ENCODE measurements around the gene PCDH1. TPM values are rescaled to one million over a fixed set of nuclear protein-coding genes. Genes with fewer than 3 reads are reported as not detected.

PCDH1 gene
- total RNA-seq, 6 experiments from 2014 or later = 20.8 to 44.1 (median 29.4) TPM

DNA sequence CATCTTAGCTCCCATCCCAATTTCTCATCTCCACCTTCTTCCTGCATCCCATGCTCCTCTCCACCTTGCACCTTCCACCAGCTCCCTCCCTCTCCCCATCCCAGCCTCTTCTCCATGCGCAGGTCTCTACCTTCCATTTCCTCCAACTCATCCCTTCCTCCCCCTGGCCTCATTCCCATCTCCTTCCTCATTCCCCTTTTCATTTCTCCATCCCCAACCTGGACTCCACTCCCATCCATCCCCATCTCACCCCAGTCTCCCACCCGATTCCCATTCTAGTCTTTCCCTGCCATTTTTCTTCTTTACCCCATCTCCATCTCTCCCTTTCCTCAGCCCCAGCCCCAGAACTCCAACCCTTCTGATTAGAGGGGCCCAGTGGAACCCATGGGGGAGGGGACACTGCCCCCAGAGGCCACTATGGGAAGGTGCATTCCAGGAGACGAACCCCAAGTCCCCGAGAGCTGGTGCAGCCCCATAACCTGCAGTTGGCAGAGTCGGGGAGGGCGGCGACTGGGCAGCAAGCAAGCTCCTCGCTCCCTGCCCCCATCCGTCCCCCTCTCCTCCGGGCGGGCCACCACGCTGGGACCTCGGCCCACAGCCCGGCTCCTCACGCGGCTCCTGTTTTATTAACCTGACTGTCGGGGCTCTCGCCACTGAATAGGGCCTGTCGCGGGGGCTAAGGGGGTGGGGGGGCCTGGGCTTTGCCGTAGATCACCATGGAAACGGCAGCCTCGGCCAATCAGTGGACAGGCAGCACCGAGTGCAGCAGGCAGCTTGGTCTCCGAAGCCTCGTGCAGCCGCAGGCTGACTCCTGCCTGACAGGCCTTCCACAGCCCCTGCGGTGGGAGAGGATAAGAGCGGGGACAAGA, 66.7 kb downstream of the PCDH1 start:
- intact Hi-C loops (cut with DNase I) = loop anchor here in 1 of 2 donors (10.0 kb wide), 1 partner anchor 107 kb away; no protein-coding TSS in a partner anchor
- WGBS (ENCODE audit: insufficient coverage, low coverage, low lambda C conversion rate, missing lambda C conversion rate) = 8% methylated on average over 9 of the region's 29 CpGs
- Histone ChIP-seq H3K36me3 (no peaks in the 10 kb centered on the region), H3K9me3 (no peaks in the 10 kb centered on the region), H3K4me1 (no peaks in the 10 kb centered on the region), H3K27me3 (no peaks in the 10 kb centered on the region), H3K27ac (no peak overlapping the region), H3K4me3 (no peak overlapping the region)
- ATAC-seq = peak in 3 of 4 donors; percentile 25 to 47 (median 36)
- TF ChIP-seq POLR2A (IDR thresholded peaks at IDR 0.05) = no peak
- TF ChIP-seq, protein P1, sequence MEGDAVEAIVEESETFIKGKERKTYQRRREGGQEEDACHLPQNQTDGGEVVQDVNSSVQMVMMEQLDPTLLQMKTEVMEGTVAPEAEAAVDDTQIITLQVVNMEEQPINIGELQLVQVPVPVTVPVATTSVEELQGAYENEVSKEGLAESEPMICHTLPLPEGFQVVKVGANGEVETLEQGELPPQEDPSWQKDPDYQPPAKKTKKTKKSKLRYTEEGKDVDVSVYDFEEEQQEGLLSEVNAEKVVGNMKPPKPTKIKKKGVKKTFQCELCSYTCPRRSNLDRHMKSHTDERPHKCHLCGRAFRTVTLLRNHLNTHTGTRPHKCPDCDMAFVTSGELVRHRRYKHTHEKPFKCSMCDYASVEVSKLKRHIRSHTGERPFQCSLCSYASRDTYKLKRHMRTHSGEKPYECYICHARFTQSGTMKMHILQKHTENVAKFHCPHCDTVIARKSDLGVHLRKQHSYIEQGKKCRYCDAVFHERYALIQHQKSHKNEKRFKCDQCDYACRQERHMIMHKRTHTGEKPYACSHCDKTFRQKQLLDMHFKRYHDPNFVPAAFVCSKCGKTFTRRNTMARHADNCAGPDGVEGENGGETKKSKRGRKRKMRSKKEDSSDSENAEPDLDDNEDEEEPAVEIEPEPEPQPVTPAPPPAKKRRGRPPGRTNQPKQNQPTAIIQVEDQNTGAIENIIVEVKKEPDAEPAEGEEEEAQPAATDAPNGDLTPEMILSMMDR (IDR thresholded peaks at IDR 0.05) = peak; percentile 20 to 41 (median 36)
- DNase-seq = no peak

DNA sequence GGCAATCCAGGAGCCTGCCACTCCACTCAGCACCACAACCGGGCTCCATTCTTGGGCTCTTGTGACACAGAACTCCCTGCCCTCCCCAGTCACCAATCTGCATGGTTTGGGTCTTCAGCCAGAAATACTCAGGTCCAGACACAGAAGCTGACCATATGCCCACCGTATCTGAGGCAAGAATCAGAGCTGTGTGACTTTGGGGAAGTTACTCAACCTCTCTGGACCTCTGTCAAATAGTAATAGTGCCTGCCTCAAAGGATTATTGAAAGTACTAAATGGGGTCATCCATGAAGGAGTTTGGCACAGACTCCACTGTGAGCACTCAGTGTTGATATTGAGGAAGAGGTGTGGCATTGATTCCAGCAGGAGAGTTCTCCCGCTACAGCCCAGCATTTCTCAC, 67.5 kb downstream of the PCDH1 start:
- no peaks in the 10 kb centered on the region for H3K36me3 ChIP-seq
- no peak overlapping the region for H3K27ac ChIP-seq
- intact Hi-C loops (cut with DNase I) = loop anchor here in 1 of 2 donors (10.0 kb wide), 1 partner anchor 106 kb away; no protein-coding TSS in a partner anchor
- no peaks in the 10 kb centered on the region for H3K9me3 ChIP-seq
- 100% methylated on average over 1 of the region's 3 CpGs for WGBS (ENCODE audit: insufficient coverage, low coverage, low lambda C conversion rate, missing lambda C conversion rate)
- no peak for ATAC-seq
- TF ChIP-seq POLR2A (IDR thresholded peaks at IDR 0.05) = no peak
- TF ChIP-seq, protein P1 (IDR thresholded peaks at IDR 0.05) = no peak
- no peak overlapping the region for H3K4me3 ChIP-seq
- H3K4me1 ChIP-seq = no peaks in the 10 kb centered on the region
- no peaks in the 10 kb centered on the region for H3K27me3 ChIP-seq
- DNase-seq = no peak

DNA sequence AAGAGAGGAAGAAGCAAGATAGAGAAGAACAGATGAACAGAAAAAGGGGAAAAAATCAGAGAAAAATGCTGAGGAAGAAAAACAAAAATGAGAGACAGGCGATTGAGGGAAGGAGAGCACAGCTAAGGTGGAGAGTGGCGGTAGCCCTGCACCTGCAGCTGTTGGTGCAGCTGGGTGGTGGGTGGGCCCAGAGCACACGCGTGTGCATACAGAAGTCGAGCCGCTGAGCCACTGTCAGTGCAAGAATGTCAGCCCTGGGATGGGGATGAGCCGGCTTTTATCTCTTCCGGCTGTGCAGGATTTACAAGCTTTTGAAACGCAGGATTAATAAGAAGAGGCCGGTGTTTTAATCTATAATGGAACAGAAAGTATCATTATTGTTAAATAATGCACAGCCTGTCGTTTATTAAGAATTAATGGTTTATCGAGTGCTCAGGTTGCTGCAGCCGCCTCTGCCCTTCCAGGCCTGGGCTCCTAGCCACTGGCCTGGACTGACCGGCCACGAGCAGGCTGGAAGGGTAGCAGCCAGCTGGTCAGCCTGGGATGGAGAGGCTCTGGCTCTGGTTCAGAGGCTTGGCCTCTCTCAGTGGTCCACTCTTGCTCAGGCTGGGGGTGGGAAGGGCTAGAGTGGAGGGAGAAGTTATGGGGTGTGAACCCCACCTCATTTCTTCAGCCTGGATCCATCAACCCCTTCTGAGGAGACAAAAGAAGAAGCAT, 68.7 kb downstream of the PCDH1 start:
- H3K9me3 ChIP-seq = no peaks in the 10 kb centered on the region
- 78% methylated on average over 13 of the region's 15 CpGs for WGBS (ENCODE audit: insufficient coverage, low coverage, low lambda C conversion rate, missing lambda C conversion rate)
- no peaks in the 10 kb centered on the region for H3K4me1 ChIP-seq
- DNase-seq (no peak), ATAC-seq (no peak)
- H3K27ac ChIP-seq = no peak overlapping the region
- no peaks in the 10 kb centered on the region for H3K27me3 ChIP-seq
- no peak overlapping the region for H3K4me3 ChIP-seq
- TF ChIP-seq POLR2A (IDR thresholded peaks at IDR 0.05) = no peak
- TF ChIP-seq, protein P1 (IDR thresholded peaks at IDR 0.05) = no peak
- intact Hi-C loops (cut with DNase I) = loop anchor here in 1 of 2 donors (10.0 kb wide), 1 partner anchor 105 kb away; no protein-coding TSS in a partner anchor
- no peaks in the 10 kb centered on the region for H3K36me3 ChIP-seq

DNA sequence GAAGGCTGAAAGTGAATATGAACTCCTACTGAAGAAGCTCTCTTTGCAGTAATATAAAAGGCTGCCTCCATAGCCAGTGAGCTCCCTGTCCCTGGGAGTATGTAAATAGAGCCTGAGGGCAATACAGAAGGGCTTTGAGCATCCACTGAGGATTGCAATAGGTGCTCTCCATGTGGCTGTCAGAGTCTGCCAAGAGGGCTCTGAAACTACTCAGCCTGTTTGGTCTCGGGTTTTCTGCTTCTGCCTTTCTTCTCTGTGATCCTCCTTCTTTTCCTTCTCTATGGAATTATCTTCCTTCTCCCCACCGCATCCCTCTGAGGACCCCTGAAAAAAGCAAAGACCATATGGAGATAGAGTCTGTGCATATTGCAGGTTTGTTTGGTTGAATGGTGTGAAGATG, 69.4 kb downstream of the PCDH1 start:
- no peaks in the 10 kb centered on the region for H3K27me3 ChIP-seq
- no peaks in the 10 kb centered on the region for H3K36me3 ChIP-seq
- no peak overlapping the region for H3K27ac ChIP-seq
- ATAC-seq (no peak), DNase-seq (no peak)
- no peak for TF ChIP-seq POLR2A (IDR thresholded peaks at IDR 0.05)
- TF ChIP-seq, protein P1 (IDR thresholded peaks at IDR 0.05) = no peak
- H3K9me3 ChIP-seq = no peaks in the 10 kb centered on the region
- no peak overlapping the region for H3K4me3 ChIP-seq
- WGBS (ENCODE audit: insufficient coverage, low coverage, low lambda C conversion rate, missing lambda C conversion rate) = 69% methylated on average over 2 of the region's 2 CpGs
- no peaks in the 10 kb centered on the region for H3K4me1 ChIP-seq
- intact Hi-C loops (cut with DNase I) = no loop called here

Data from right lobe of liver (tissue), 6 donors.